ENCODE results near the gene TIMELESS. TPM values are rescaled to one million over a fixed set of nuclear protein-coding genes. Genes with fewer than 3 reads are reported as not detected.

Gene TIMELESS
- total RNA-seq, 1 experiment from 2014 or later = 43.2 TPM

- Mint-ChIP-seq H3K9me3 (ENCODE audit: unreplicated experiment) (peaks cover 6% of the 10 kb centered on the region), H3K36me3 (ENCODE audit: insufficient read depth, unreplicated experiment) (peaks cover 14% of the 10 kb centered on the region), H3K4me1 (ENCODE audit: low read depth, unreplicated experiment) (peaks cover under 1% of the 10 kb centered on the region), H3K27me3 (ENCODE audit: insufficient read depth, unreplicated experiment) (no peaks in the 10 kb centered on the region), H3K27ac (ENCODE audit: unreplicated experiment) (no peak overlapping the region), H3K4me3 (ENCODE audit: unreplicated experiment) (no peak overlapping the region)
- TF ChIP-seq, protein P1, sequence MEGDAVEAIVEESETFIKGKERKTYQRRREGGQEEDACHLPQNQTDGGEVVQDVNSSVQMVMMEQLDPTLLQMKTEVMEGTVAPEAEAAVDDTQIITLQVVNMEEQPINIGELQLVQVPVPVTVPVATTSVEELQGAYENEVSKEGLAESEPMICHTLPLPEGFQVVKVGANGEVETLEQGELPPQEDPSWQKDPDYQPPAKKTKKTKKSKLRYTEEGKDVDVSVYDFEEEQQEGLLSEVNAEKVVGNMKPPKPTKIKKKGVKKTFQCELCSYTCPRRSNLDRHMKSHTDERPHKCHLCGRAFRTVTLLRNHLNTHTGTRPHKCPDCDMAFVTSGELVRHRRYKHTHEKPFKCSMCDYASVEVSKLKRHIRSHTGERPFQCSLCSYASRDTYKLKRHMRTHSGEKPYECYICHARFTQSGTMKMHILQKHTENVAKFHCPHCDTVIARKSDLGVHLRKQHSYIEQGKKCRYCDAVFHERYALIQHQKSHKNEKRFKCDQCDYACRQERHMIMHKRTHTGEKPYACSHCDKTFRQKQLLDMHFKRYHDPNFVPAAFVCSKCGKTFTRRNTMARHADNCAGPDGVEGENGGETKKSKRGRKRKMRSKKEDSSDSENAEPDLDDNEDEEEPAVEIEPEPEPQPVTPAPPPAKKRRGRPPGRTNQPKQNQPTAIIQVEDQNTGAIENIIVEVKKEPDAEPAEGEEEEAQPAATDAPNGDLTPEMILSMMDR (IDR thresholded peaks at IDR 0.05; ENCODE audit: insufficient read depth in 1 of 2, low read depth in 1 of 2, low read length in 1 of 2, severe bottlenecking in 1 of 2, unreplicated experiment in 1 of 2) = no peak
- POLR2A ChIA-PET = interaction anchor here (0.6 to 0.9 kb wide), 3 partner anchors 12 to 139 kb away, joined by 3 to 4 read pairs (median 3); partner anchors contain the start of gene TIMELESS
- no peaks in the 10 kb centered on the region for H3K27me3 ChIP-seq (replicated peaks; ENCODE audit: control insufficient read depth, insufficient read depth, low read length)
- no peaks in the 10 kb centered on the region for H3K36me3 ChIP-seq (ENCODE audit: control insufficient read depth, insufficient read depth, low read length)
- intact Hi-C loops (cut with micrococcal nuclease; ENCODE audit: unreplicated experiment) = no loop called here
- DNase-seq = no peak
- H3K9me3 ChIP-seq = no peaks in the 10 kb centered on the region
- CTCF ChIA-PET = no interaction called here
- H3K4me3 ChIP-seq (ENCODE audit: low read depth, low read length) = no peak overlapping the region
- BruUV-seq (replicated peaks) = no TSS peak
- no peaks in the 10 kb centered on the region for H3K4me1 ChIP-seq
Measured at GRCh38 chr12:56437430-56438176, 11.6 kb downstream of the TIMELESS start.

DNA sequence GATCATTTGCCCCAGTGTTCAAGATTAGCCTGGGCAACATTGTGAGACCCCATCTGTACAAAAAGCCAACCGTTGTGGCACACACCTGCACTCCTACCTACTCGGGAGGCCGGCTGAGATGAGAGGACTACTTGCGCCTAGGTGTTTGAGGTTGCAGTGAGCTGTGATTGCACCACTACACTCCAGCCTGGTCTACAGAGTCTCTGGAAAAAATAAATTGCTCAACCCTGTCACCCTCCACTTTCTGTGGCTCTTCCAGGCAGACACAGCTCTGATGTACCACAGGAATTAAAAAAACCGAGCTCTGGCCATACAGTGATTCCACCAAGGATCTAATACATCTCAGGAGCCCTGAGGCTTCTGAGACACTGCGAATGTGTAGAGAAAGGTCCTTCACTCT lies 14.4 kb downstream of the TIMELESS start:
- intact Hi-C loops (cut with micrococcal nuclease; ENCODE audit: unreplicated experiment) = no loop called here
- no peaks in the 10 kb centered on the region for H3K27me3 ChIP-seq (replicated peaks; ENCODE audit: control insufficient read depth, insufficient read depth, low read length)
- H3K4me1 ChIP-seq = no peaks in the 10 kb centered on the region
- Mint-ChIP-seq H3K4me3 (ENCODE audit: unreplicated experiment) (no peak overlapping the region), H3K27ac (ENCODE audit: unreplicated experiment) (no peak overlapping the region), H3K36me3 (ENCODE audit: insufficient read depth, unreplicated experiment) (peaks cover 10% of the 10 kb centered on the region), H3K27me3 (ENCODE audit: insufficient read depth, unreplicated experiment) (no peaks in the 10 kb centered on the region), H3K9me3 (ENCODE audit: unreplicated experiment) (no peaks in the 10 kb centered on the region), H3K4me1 (ENCODE audit: low read depth, unreplicated experiment) (no peaks in the 10 kb centered on the region)
- DNase-seq = no peak
- H3K9me3 ChIP-seq = no peaks in the 10 kb centered on the region
- H3K36me3 ChIP-seq (ENCODE audit: control insufficient read depth, insufficient read depth, low read length) = no peaks in the 10 kb centered on the region
- POLR2A ChIA-PET = no interaction called here
- TF ChIP-seq, protein P1 (IDR thresholded peaks at IDR 0.05; ENCODE audit: insufficient read depth in 1 of 2, low read depth in 1 of 2, low read length in 1 of 2, severe bottlenecking in 1 of 2, unreplicated experiment in 1 of 2) = no peak
- no peak overlapping the region for H3K4me3 ChIP-seq (ENCODE audit: low read depth, low read length)
- BruUV-seq (replicated peaks) = no TSS peak
- CTCF ChIA-PET = interaction anchor here (0.5 kb wide), 1 partner anchor 390 kb away, joined by 3 read pairs; no protein-coding TSS in a partner anchor

- Mint-ChIP-seq H3K27me3 (ENCODE audit: insufficient read depth, unreplicated experiment) (no peaks in the 10 kb centered on the region), H3K9me3 (ENCODE audit: unreplicated experiment) (no peaks in the 10 kb centered on the region), H3K4me3 (ENCODE audit: unreplicated experiment) (no peak overlapping the region), H3K36me3 (ENCODE audit: insufficient read depth, unreplicated experiment) (peaks cover 28% of the 10 kb centered on the region), H3K27ac (ENCODE audit: unreplicated experiment) (no peak overlapping the region), H3K4me1 (ENCODE audit: low read depth, unreplicated experiment) (no peaks in the 10 kb centered on the region)
- intact Hi-C loops (cut with micrococcal nuclease; ENCODE audit: unreplicated experiment) = no loop called here
- ChIA-PET POLR2A (no interaction called here), CTCF (no interaction called here)
- no peaks in the 10 kb centered on the region for H3K36me3 ChIP-seq (ENCODE audit: control insufficient read depth, insufficient read depth, low read length)
- H3K4me1 ChIP-seq = no peaks in the 10 kb centered on the region
- H3K27me3 ChIP-seq (replicated peaks; ENCODE audit: control insufficient read depth, insufficient read depth, low read length) = no peaks in the 10 kb centered on the region
- H3K4me3 ChIP-seq (ENCODE audit: low read depth, low read length) = no peak overlapping the region
- no peak for DNase-seq
- no TSS peak for BruUV-seq (replicated peaks)
- no peaks in the 10 kb centered on the region for H3K9me3 ChIP-seq
- TF ChIP-seq, protein P1 (IDR thresholded peaks at IDR 0.05; ENCODE audit: insufficient read depth in 1 of 2, low read depth in 1 of 2, low read length in 1 of 2, severe bottlenecking in 1 of 2, unreplicated experiment in 1 of 2) = no peak
Measured at GRCh38 chr12:56431850-56432249, 17.4 kb downstream of the TIMELESS start.

All from Caco-2 (cell line).